Fibroblast of pulmonary artery (primary cell): Measurements from ENCODE around the gene PHOX2A.

Source experiments
- DNase-seq: peaks from one replicate; pipeline ENCODE4 v3.0.0-alpha.2; 2010; ENCODE audit warnings: low read depth
- H3K4me3 ChIP-seq: replicated peaks from 2 replicates; pipeline ENCODE4 v1.5.1; 2011; ENCODE audit warnings: low read depth, mild to moderate bottlenecking, control low read depth, low read length, moderate library complexity
- TF ChIP-seq, protein P1 (sequence below): IDR thresholded peaks from 2 replicates; pipeline ENCODE4 v1.5.1; 2011; ENCODE audit warnings: mild to moderate bottlenecking, control low read depth, low read length, inconsistent platforms; ENCODE audit errors: missing control alignments

PHOX2A gene

DNA sequence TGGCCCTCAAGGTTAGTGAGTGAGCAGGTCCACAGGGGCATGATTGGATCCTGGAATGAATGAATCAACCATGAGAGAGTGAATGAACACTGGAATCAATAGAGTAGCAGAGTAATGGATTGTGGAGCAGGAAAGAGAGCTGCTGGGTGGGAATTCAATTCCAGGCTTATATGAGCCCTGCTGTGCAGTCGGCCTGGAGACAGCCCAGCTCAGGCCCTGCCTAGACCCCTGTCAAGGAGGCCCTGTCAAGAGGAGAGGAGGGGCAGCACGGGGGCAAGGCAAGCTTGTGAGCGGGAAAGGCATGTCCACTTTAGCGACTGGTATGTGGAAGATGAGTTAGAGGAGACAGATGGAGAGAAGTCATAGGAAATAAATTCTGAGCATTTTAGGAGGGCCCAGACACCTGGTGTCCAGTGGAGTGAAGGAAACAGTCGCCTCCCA, 53.3 kb downstream of the PHOX2A start:
- DNase-seq = no peak
- TF ChIP-seq, protein P1, sequence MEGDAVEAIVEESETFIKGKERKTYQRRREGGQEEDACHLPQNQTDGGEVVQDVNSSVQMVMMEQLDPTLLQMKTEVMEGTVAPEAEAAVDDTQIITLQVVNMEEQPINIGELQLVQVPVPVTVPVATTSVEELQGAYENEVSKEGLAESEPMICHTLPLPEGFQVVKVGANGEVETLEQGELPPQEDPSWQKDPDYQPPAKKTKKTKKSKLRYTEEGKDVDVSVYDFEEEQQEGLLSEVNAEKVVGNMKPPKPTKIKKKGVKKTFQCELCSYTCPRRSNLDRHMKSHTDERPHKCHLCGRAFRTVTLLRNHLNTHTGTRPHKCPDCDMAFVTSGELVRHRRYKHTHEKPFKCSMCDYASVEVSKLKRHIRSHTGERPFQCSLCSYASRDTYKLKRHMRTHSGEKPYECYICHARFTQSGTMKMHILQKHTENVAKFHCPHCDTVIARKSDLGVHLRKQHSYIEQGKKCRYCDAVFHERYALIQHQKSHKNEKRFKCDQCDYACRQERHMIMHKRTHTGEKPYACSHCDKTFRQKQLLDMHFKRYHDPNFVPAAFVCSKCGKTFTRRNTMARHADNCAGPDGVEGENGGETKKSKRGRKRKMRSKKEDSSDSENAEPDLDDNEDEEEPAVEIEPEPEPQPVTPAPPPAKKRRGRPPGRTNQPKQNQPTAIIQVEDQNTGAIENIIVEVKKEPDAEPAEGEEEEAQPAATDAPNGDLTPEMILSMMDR = no peak

DNA sequence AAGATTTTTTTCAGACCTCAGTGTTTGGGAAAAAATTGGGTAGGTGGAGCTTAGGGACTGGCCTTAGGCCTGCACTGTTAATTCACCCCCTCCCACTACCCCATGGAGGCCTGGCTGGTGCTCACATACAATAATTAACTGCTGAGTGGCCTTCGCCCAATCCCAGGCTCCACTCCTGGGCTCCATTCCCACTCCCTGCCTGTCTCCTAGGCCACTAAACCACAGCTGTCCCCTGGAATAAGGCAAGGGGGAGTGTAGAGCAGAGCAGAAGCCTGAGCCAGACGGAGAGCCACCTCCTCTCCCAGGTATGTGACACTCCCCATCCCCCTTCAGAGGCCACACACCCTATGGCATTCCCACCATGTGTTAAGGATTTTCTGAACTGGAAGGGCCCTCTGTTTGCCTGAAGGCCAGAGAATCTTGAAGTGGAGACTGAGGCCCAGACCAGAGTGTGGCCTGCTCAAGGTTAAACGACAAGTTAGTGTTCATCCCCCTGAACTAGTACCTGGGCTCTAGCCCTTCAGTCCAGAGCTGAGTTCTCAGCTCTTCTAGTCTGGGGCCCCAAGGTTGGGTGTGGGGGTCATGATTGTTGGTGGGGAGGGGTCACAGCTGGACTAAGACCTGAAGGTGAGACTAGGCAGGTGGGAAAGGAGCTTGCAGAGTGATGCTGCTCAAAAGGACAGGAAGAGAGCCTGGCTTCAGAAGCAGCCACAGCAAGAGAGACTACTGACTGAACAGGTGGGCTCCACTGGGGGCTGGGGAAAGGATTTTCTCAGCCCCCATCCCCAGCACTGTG, 54.3 kb downstream of the PHOX2A start:
- H3K4me3 ChIP-seq = no peak overlapping the region
- DNase-seq = no peak
- TF ChIP-seq, protein P1 = no peak

More for the DNA sequence above, 53.3 kb downstream of the PHOX2A start:
- H3K4me3 ChIP-seq = no peak overlapping the region
